Caco-2 (cell line): ENCODE data around the gene FZD10. TPM values are rescaled to one million over a fixed set of nuclear protein-coding genes. Genes with fewer than 3 reads are reported as not detected.

Experiments used
- BruUV-seq: library from RNA; stranded (reverse); fragments of 400-500 nt; replicated peaks from 2 replicates; lab custom pipeline; 2021; lab: Mats Ljungman, UMichigan
- CTCF ChIA-PET: fragments of 300-600 bp; sonication (Branson Sonifier 250); formaldehyde crosslinking; loops from one replicate; lab custom pipeline; 2022; ENCODE audit warnings: antibody characterized with exemption; lab: Charles Lee
- POLR2A ChIA-PET: fragments of 300-600 bp; sonication (Branson Sonifier 250); formaldehyde crosslinking; loops from one replicate; lab custom pipeline; 2022; ENCODE audit warnings: antibody characterized with exemption; lab: Charles Lee
- DNase-seq, 2 experiments: peaks; one replicate each; pipeline versions ENCODE4 v3.0.0 to v3.0.0-alpha.2; 2020 to 2022
- H3K27me3 ChIP-seq: replicated peaks from 2 replicates; pipeline ENCODE4 v1.6.0; 2011; ENCODE audit warnings: low read length; ENCODE audit not compliant: control insufficient read depth, insufficient read depth
- H3K36me3 ChIP-seq: 2 replicates; pipeline ENCODE4 v1.5.1; 2011; ENCODE audit warnings: low read length; ENCODE audit not compliant: control insufficient read depth, insufficient read depth
- H3K4me1 ChIP-seq: fragments of 250-450 bp; sonication (Bioruptor Pico); 2 replicates; pipeline ENCODE4 v1.5.1; 2020; ENCODE audit warnings: mild to moderate bottlenecking
- H3K4me3 ChIP-seq: 2 replicates; pipeline ENCODE4 v1.5.1; 2011; ENCODE audit warnings: low read depth, mild to moderate bottlenecking, control low read depth, low read length
- H3K9me3 ChIP-seq: fragments of 250-450 bp; sonication (Bioruptor Pico); 2 replicates; pipeline ENCODE4 v1.5.1; 2020; ENCODE audit warnings: mild to moderate bottlenecking, moderate library complexity
- H3K27ac Mint-ChIP-seq: one replicate; pipeline ENCODE4 v1.8.0; 2022; ENCODE audit warnings: mixed read lengths; ENCODE audit not compliant: unreplicated experiment
- H3K27me3 Mint-ChIP-seq: one replicate; pipeline ENCODE4 v1.8.0; 2022; ENCODE audit warnings: mixed read lengths; ENCODE audit not compliant: insufficient read depth, unreplicated experiment
- H3K36me3 Mint-ChIP-seq: one replicate; pipeline ENCODE4 v1.8.0; 2022; ENCODE audit warnings: mild to moderate bottlenecking, mixed read lengths; ENCODE audit not compliant: insufficient read depth, unreplicated experiment
- H3K4me1 Mint-ChIP-seq: one replicate; pipeline ENCODE4 v1.8.0; 2022; ENCODE audit warnings: low read depth, mixed read lengths; ENCODE audit not compliant: unreplicated experiment
- H3K4me3 Mint-ChIP-seq: one replicate; pipeline ENCODE4 v1.8.0; 2022; ENCODE audit warnings: mild to moderate bottlenecking, moderate library complexity, mixed read lengths; ENCODE audit not compliant: unreplicated experiment
- H3K9me3 Mint-ChIP-seq: one replicate; pipeline ENCODE4 v1.8.0; 2022; ENCODE audit warnings: mixed read lengths; ENCODE audit not compliant: unreplicated experiment
- intact Hi-C: fragments of 100-400 bp; cut with micrococcal nuclease; formaldehyde crosslinking; loops from one replicate; pipeline ENCODE4 v1.10.0; 2022; ENCODE audit not compliant: unreplicated experiment
- total RNA-seq: library from RNA; stranded (reverse); gene quantifications from 2 replicates; pipeline ENCODE4 v1.2.3, GENCODE V29; 2022
- TF ChIP-seq, protein P1 (sequence below), 2 experiments: fragments of 200-600 bp in 1 of 2; IDR thresholded peaks; 1 replicate in 1 of 2; 2 replicates in 1 of 2; pipeline versions ENCODE4 v1.5.1 to v1.8.0; 2011 to 2022; ENCODE audit warnings: antibody characterized with exemption in 1 of 2, control low read depth in 1 of 2, inconsistent platforms in 1 of 2, low read depth in 1 of 2, low read length in 1 of 2, mild to moderate bottlenecking in 1 of 2, moderate library complexity in 1 of 2; ENCODE audit not compliant: insufficient read depth in 1 of 2, severe bottlenecking in 1 of 2, unreplicated experiment in 1 of 2

FZD10 gene
- total RNA-seq, 1 experiment from 2014 or later = 0.09 TPM

DNA sequence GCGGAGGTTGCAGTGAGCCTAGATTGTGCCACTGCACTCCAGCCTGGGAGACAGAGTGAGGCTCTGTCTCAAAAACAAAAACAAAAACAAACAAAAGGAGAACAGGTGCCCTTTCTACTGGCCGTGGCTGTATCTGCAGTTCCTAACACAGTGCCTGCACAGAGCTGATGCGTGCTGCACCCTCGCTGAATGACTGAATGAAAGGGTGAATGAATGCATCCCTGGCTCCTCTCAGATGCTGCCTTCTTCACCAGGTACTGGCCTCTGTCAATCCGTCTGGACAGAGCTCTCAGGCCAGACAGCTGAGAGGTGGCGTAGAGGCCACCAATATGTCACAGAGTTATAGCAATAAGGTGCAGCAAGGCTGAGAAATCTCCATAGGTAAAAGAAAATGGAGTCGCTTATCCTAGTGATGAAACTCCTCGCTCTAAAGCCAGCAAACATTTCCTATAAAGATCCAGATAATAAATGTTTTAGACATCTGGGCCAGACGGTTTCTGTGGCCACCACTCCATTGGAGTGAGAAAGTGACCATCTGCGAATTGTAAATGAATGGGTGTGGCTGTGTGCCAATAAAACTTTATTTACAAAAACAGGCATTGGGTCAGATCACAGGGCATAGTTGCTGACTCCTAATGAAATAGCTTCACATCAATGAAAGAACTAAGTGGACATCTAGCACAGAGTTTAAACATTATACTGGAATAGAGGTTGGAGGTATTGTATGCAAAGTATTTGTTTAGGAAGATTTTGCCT, 15.9 kb upstream of the FZD10 start:
- H3K36me3 Mint-ChIP-seq = no peaks in the 10 kb centered on the region
- no peak overlapping the region for H3K4me3 Mint-ChIP-seq
- ChIA-PET CTCF (no interaction called here), POLR2A (no interaction called here)
- Histone ChIP-seq H3K4me3 (no peak overlapping the region), H3K27me3 (no peaks in the 10 kb centered on the region), H3K9me3 (no peaks in the 10 kb centered on the region), H3K36me3 (no peaks in the 10 kb centered on the region), H3K4me1 (no peaks in the 10 kb centered on the region)
- H3K27ac Mint-ChIP-seq = no peak overlapping the region
- TF ChIP-seq, protein P1, sequence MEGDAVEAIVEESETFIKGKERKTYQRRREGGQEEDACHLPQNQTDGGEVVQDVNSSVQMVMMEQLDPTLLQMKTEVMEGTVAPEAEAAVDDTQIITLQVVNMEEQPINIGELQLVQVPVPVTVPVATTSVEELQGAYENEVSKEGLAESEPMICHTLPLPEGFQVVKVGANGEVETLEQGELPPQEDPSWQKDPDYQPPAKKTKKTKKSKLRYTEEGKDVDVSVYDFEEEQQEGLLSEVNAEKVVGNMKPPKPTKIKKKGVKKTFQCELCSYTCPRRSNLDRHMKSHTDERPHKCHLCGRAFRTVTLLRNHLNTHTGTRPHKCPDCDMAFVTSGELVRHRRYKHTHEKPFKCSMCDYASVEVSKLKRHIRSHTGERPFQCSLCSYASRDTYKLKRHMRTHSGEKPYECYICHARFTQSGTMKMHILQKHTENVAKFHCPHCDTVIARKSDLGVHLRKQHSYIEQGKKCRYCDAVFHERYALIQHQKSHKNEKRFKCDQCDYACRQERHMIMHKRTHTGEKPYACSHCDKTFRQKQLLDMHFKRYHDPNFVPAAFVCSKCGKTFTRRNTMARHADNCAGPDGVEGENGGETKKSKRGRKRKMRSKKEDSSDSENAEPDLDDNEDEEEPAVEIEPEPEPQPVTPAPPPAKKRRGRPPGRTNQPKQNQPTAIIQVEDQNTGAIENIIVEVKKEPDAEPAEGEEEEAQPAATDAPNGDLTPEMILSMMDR (IDR thresholded peaks at IDR 0.05; ENCODE audit: insufficient read depth in 1 of 2, low read depth in 1 of 2, low read length in 1 of 2, severe bottlenecking in 1 of 2, unreplicated experiment in 1 of 2) = no peak
- no TSS peak for BruUV-seq
- DNase-seq = no peak
- H3K9me3 Mint-ChIP-seq = no peaks in the 10 kb centered on the region
- intact Hi-C loops = loop anchor here (10.0 kb wide), 1 partner anchor 102 kb away; no protein-coding TSS in a partner anchor
- no peaks in the 10 kb centered on the region for H3K4me1 Mint-ChIP-seq
- H3K27me3 Mint-ChIP-seq = peaks cover 12% of the 10 kb centered on the region

GRCh38 chr12:130147875-130148596, 14.2 kb upstream of the FZD10 start:
- H3K9me3 ChIP-seq = no peaks in the 10 kb centered on the region
- no peaks in the 10 kb centered on the region for H3K27me3 ChIP-seq
- no peak overlapping the region for H3K4me3 ChIP-seq
- TF ChIP-seq, protein P1 (IDR thresholded peaks at IDR 0.05; ENCODE audit: insufficient read depth in 1 of 2, low read depth in 1 of 2, low read length in 1 of 2, severe bottlenecking in 1 of 2, unreplicated experiment in 1 of 2) = no peak
- intact Hi-C loops = loop anchor here (10.0 kb wide), 1 partner anchor 103 kb away; no protein-coding TSS in a partner anchor
- BruUV-seq = no TSS peak
- ChIA-PET CTCF (no interaction called here), POLR2A (no interaction called here)
- no peaks in the 10 kb centered on the region for H3K36me3 ChIP-seq
- DNase-seq = no peak
- Mint-ChIP-seq H3K27ac (no peak overlapping the region), H3K4me1 (no peaks in the 10 kb centered on the region), H3K36me3 (no peaks in the 10 kb centered on the region), H3K27me3 (peaks cover 13% of the 10 kb centered on the region), H3K4me3 (no peak overlapping the region), H3K9me3 (no peaks in the 10 kb centered on the region)
- no peaks in the 10 kb centered on the region for H3K4me1 ChIP-seq

DNA sequence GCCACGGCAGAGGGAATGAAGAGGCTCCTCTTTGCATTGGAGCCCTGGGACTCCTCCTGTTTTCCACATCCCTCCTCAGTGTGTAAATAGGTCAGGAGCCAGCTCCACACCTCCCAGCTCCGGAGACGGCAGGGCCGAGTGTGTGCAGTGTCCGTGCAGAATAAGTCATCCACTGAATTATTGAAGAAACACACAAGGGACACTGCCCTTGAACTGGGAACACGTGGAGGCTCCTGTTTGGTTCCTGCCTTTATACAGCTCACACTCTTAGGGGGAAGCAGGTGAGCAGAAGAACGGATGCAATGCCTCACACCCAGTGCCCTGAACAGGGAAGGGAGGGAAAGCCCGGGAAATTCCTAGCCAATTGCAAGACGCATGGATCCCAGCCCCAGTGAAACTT, 10.4 kb upstream of the FZD10 start:
- Mint-ChIP-seq H3K27me3 (peaks cover 11% of the 10 kb centered on the region), H3K36me3 (no peaks in the 10 kb centered on the region), H3K27ac (no peak overlapping the region), H3K9me3 (no peaks in the 10 kb centered on the region), H3K4me3 (no peak overlapping the region), H3K4me1 (no peaks in the 10 kb centered on the region)
- Histone ChIP-seq H3K27me3 (no peaks in the 10 kb centered on the region), H3K4me1 (no peaks in the 10 kb centered on the region), H3K4me3 (no peak overlapping the region), H3K36me3 (no peaks in the 10 kb centered on the region), H3K9me3 (no peaks in the 10 kb centered on the region)
- BruUV-seq = no TSS peak
- intact Hi-C loops = no loop called here
- no peak for DNase-seq
- TF ChIP-seq, protein P1 (IDR thresholded peaks at IDR 0.05; ENCODE audit: insufficient read depth in 1 of 2, low read depth in 1 of 2, low read length in 1 of 2, severe bottlenecking in 1 of 2, unreplicated experiment in 1 of 2) = no peak
- CTCF ChIA-PET = no interaction called here
- POLR2A ChIA-PET = no interaction called here
